8988T (cell line): Measurements from ENCODE around the gene AKAP10.
"Not testable (repeated sequence)": the region's sequence is repeated elsewhere in the genome, so short reads cannot be mapped to it uniquely, and the experiment has no call there.

Experiments used
- DNase-seq: peaks from one replicate; pipeline ENCODE4 v3.0.0; 2011

The AKAP10 gene

GRCh38 chr17:19860647-19861177, 116.9 kb downstream of the AKAP10 start:
- not testable (repeated sequence) for DNase-seq

- DNase-seq = no peak
Measured at GRCh38 chr17:19857640-19858039, 120.0 kb downstream of the AKAP10 start.
